CD4-positive, CD25-positive, alpha-beta regulatory T cell (primary cell): ENCODE data around the gene VASP. TPM values are rescaled to one million over a fixed set of nuclear protein-coding genes. Genes with fewer than 3 reads are reported as not detected.
A peak's percentile ranks its signal among the peaks of the same experiment; 100 is the strongest.

Source experiments
- ATAC-seq, 2 donors: fragments of 150-1000 bp; cut with Tn5 transposase; one replicate each; pipeline ENCODE4 v1.10.0; 2021; ENCODE audit warnings: low read depth in 2 of 2, moderate number of reproducible peaks in 2 of 2, moderate library complexity in 1 of 2
- DNase-seq, 3 donors: peaks; one replicate each; pipeline versions ENCODE4 v3.0.0 to v3.0.0-alpha.2; 2012 to 2022; ENCODE audit warnings: mixed read lengths in 1 of 3
- H3K27ac ChIP-seq: one replicate; pipeline ENCODE4 v1.7.0; 2013; ENCODE audit warnings: mild to moderate bottlenecking, low read length; ENCODE audit not compliant: insufficient read depth, poor library complexity, severe bottlenecking
- H3K27me3 ChIP-seq: one replicate; pipeline ENCODE4 v1.7.0; 2013; ENCODE audit warnings: low read length; ENCODE audit not compliant: control insufficient read depth, insufficient read depth
- H3K36me3 ChIP-seq: one replicate; pipeline ENCODE4 v1.7.0; 2013; ENCODE audit warnings: mild to moderate bottlenecking, low read length, moderate library complexity; ENCODE audit not compliant: control insufficient read depth, insufficient read depth
- H3K4me1 ChIP-seq: 2 replicates; pipeline ENCODE4 v1.7.0; 2013; ENCODE audit warnings: mild to moderate bottlenecking, low read length; ENCODE audit not compliant: insufficient read depth, control insufficient read depth, poor library complexity, severe bottlenecking
- H3K4me3 ChIP-seq: one replicate; pipeline ENCODE4 v1.7.0; 2013; ENCODE audit warnings: low read depth, mild to moderate bottlenecking, low read length, moderate library complexity
- H3K9me3 ChIP-seq, 2 experiments: 1 replicate in 1 of 2; 2 replicates in 1 of 2; pipeline ENCODE4 v1.7.0; 2013; ENCODE audit warnings: low read length in 2 of 2, mild to moderate bottlenecking in 1 of 2, moderate library complexity in 1 of 2; ENCODE audit not compliant: control insufficient read depth in 2 of 2
- H3K27ac Mint-ChIP-seq, 3 donors: one replicate each; pipeline ENCODE4 v1.8.0; 2020 to 2022; ENCODE audit warnings: mild to moderate bottlenecking in 3 of 3, mixed read lengths in 3 of 3, moderate library complexity in 2 of 3
- H3K27me3 Mint-ChIP-seq: one replicate; pipeline ENCODE4 v1.8.0; 2022; ENCODE audit warnings: mild to moderate bottlenecking, mixed read lengths
- H3K36me3 Mint-ChIP-seq: one replicate; pipeline ENCODE4 v1.8.0; 2020; ENCODE audit warnings: mixed read lengths
- H3K4me1 Mint-ChIP-seq, 4 donors: one replicate each; pipeline ENCODE4 v1.8.0; 2020 to 2022; ENCODE audit warnings: mixed read lengths in 4 of 4, mild to moderate bottlenecking in 1 of 4
- H3K4me3 Mint-ChIP-seq, 4 donors: one replicate each; pipeline ENCODE4 v1.8.0; 2020 to 2022; ENCODE audit warnings: mild to moderate bottlenecking in 4 of 4, mixed read lengths in 4 of 4, moderate library complexity in 3 of 4
- H3K9me3 Mint-ChIP-seq, 7 donors: one replicate each; pipeline ENCODE4 v1.8.0; 2020 to 2022; ENCODE audit warnings: mixed read lengths in 7 of 7, mild to moderate bottlenecking in 3 of 7, moderate library complexity in 2 of 7
- polyA plus RNA-seq, 4 donors: library from polyadenylated mRNA; unstranded; fragments of 300-500 nt; fragmentation: Illumina TruSeq; gene quantifications; one replicate each; pipeline ENCODE4 v1.2.3, GENCODE V29; 2021
- total RNA-seq: library from RNA; stranded (reverse); gene quantifications from one replicate; pipeline ENCODE4 v1.2.3, GENCODE V29; 2022

VASP gene
- total and polyA plus RNA-seq, 5 donors from 2014 or later = 40.3 to 115 (median 50.5) TPM

- H3K9me3 Mint-ChIP-seq = no peaks in the 10 kb centered on the region
- DNase-seq (no peak), ATAC-seq (no peak)
- H3K4me1 ChIP-seq = no peaks in the 10 kb centered on the region
- no peaks in the 10 kb centered on the region for H3K27me3 Mint-ChIP-seq
- no peaks in the 10 kb centered on the region for H3K27me3 ChIP-seq
- no peak overlapping the region for H3K27ac Mint-ChIP-seq
- no peak overlapping the region for H3K4me3 Mint-ChIP-seq
- no peak overlapping the region for H3K4me3 ChIP-seq
- H3K36me3 ChIP-seq = no peaks in the 10 kb centered on the region
- peaks cover 9 to 14% (median 11%) of the 10 kb centered on the region in 4 donors for H3K4me1 Mint-ChIP-seq
- no peak overlapping the region for H3K27ac ChIP-seq
- no peaks in the 10 kb centered on the region for H3K9me3 ChIP-seq
- peaks cover 7% of the 10 kb centered on the region for H3K36me3 Mint-ChIP-seq
Observed at GRCh38 chr19:45571457-45572220, 64.4 kb downstream of the VASP start.

- Mint-ChIP-seq H3K27me3 (no peaks in the 10 kb centered on the region), H3K4me1 (peaks cover 6 to 14% (median 9%) of the 10 kb centered on the region in 4 donors), H3K4me3 (no peak overlapping the region), H3K27ac (peak overlapping the region in 1 of 3 donors; percentile 53), H3K9me3 (no peaks in the 10 kb centered on the region), H3K36me3 (peaks cover 7% of the 10 kb centered on the region)
- Histone ChIP-seq H3K36me3 (no peaks in the 10 kb centered on the region), H3K27me3 (no peaks in the 10 kb centered on the region), H3K27ac (no peak overlapping the region), H3K4me1 (no peaks in the 10 kb centered on the region), H3K4me3 (no peak overlapping the region), H3K9me3 (no peaks in the 10 kb centered on the region)
- DNase-seq = no peak
- ATAC-seq = no peak
Observed at GRCh38 chr19:45574526-45574925, 67.2 kb downstream of the VASP start.

DNA sequence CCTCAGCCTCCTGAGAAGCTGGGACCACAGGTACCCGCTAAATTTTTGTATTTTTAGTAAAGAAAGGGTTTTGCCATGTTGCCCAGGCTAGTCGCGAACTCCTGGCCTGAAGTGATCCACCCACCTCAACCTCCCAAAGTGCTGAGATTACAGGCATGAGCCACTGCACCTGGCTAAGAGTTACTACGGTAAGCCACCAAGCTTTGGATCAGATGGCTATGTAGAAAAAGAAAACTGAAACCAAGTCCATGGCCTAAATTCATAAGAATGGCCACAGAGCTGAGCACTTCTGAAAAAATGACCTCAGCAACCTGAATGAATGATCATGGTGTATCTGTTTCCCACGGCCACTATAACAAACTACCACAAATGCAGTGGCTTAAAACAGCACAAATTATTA lies 67.9 kb downstream of the VASP start:
- H3K27ac Mint-ChIP-seq = no peak overlapping the region
- peaks cover 4% of the 10 kb centered on the region for H3K36me3 Mint-ChIP-seq
- no peaks in the 10 kb centered on the region for H3K27me3 Mint-ChIP-seq
- H3K27me3 ChIP-seq = no peaks in the 10 kb centered on the region
- no peak overlapping the region for H3K4me3 Mint-ChIP-seq
- no peaks in the 10 kb centered on the region for H3K36me3 ChIP-seq
- H3K9me3 ChIP-seq = no peaks in the 10 kb centered on the region
- no peak overlapping the region for H3K27ac ChIP-seq
- no peak overlapping the region for H3K4me3 ChIP-seq
- H3K4me1 Mint-ChIP-seq = peaks cover 0 to 7% (median 3%) of the 10 kb centered on the region in 4 donors
- H3K4me1 ChIP-seq = no peaks in the 10 kb centered on the region
- no peak for DNase-seq
- no peak for ATAC-seq
- no peaks in the 10 kb centered on the region for H3K9me3 Mint-ChIP-seq

Other genes starting within 250 kb of the VASP start
- not detected for gene CKM, start 184.6 kb upstream of the VASP start, total RNA-seq
- gene CKM, start 184.6 kb upstream of the VASP start, polyA plus RNA-seq = not detected
- gene KLC3, start 166.7 kb upstream of the VASP start, total RNA-seq = 0.54 TPM
- gene KLC3, start 166.7 kb upstream of the VASP start, polyA plus RNA-seq = not detected
- gene ERCC2, start 136.9 kb upstream of the VASP start, total RNA-seq = 15.5 TPM
- gene ERCC2, start 136.9 kb upstream of the VASP start, polyA plus RNA-seq = 1 to 10 TPM; 4.4 to 7.5 (median 6.4) TPM
- gene PPP1R13L, start 102.4 kb upstream of the VASP start, total RNA-seq = 7.4 TPM
- under 1 TPM; 0.17 to 0.94 (median 0.57) TPM for gene PPP1R13L, start 102.4 kb upstream of the VASP start, polyA plus RNA-seq
- gene POLR1G, start 100.8 kb upstream of the VASP start, total RNA-seq = 2.1 TPM
- 1 to 10 TPM; 1.6 to 3.6 (median 2.4) TPM for gene POLR1G, start 100.8 kb upstream of the VASP start, polyA plus RNA-seq
- 30.5 TPM for gene ERCC1, start 83.6 kb upstream of the VASP start, total RNA-seq
- gene ERCC1, start 83.6 kb upstream of the VASP start, polyA plus RNA-seq = 10 to 100 TPM; 25.9 to 28.7 (median 26.3) TPM
- gene FOSB, start 39.5 kb upstream of the VASP start, total RNA-seq = 731 TPM
- gene FOSB, start 39.5 kb upstream of the VASP start, polyA plus RNA-seq = 10 to 100 TPM in 2 of 4 donors, 1 to 10 TPM in 2; 5.2 to 12.7 (median 9.6) TPM
- 1.5 TPM for gene RTN2, start 10.4 kb upstream of the VASP start, total RNA-seq
- under 1 TPM; 0.09 to 0.88 (median 0.28) TPM for gene RTN2, start 10.4 kb upstream of the VASP start, polyA plus RNA-seq
- 2.3 TPM for gene PPM1N, start 9.0 kb upstream of the VASP start, total RNA-seq
- gene PPM1N, start 9.0 kb upstream of the VASP start, polyA plus RNA-seq = 1 to 10 TPM; 2.5 to 6.7 (median 3.7) TPM
- gene OPA3, start 77.3 kb downstream of the VASP start, total RNA-seq = 7.3 TPM
- gene OPA3, start 77.3 kb downstream of the VASP start, polyA plus RNA-seq = 1 to 10 TPM; 4.7 to 8.2 (median 5.9) TPM
- gene GPR4, start 94.7 kb downstream of the VASP start, total RNA-seq = not detected
- gene GPR4, start 94.7 kb downstream of the VASP start, polyA plus RNA-seq = not detected
- gene EML2, start 131.9 kb downstream of the VASP start, total RNA-seq = 90.0 TPM
- gene EML2, start 131.9 kb downstream of the VASP start, polyA plus RNA-seq = 10 to 100 TPM; 15.1 to 23.8 (median 18.3) TPM
- gene GIPR, start 160.7 kb downstream of the VASP start, total RNA-seq = 9.3 TPM
- under 1 TPM in 3 of 4 donors, not detected in 1; 0.15 to 0.19 (median 0.17) TPM for gene GIPR, start 160.7 kb downstream of the VASP start, polyA plus RNA-seq
- 271 TPM for gene SNRPD2, start 184.5 kb downstream of the VASP start, total RNA-seq
- 1,000 to 10,000 TPM; 1,054 to 1,255 (median 1,105) TPM for gene SNRPD2, start 184.5 kb downstream of the VASP start, polyA plus RNA-seq
- gene QPCTL, start 185.2 kb downstream of the VASP start, total RNA-seq = 10.0 TPM
- 1 to 10 TPM in 1 of 4 donors, under 1 TPM in 3; 0.37 to 1.1 (median 0.52) TPM for gene QPCTL, start 185.2 kb downstream of the VASP start, polyA plus RNA-seq
- gene FBXO46, start 223.4 kb downstream of the VASP start, total RNA-seq = 26.5 TPM
- 10 to 100 TPM in 3 of 4 donors, 1 to 10 TPM in 1; 8.0 to 12.0 (median 10.5) TPM for gene FBXO46, start 223.4 kb downstream of the VASP start, polyA plus RNA-seq
- not detected for gene MEIOSIN, start 226.0 kb downstream of the VASP start, total RNA-seq
- gene MEIOSIN, start 226.0 kb downstream of the VASP start, polyA plus RNA-seq = not detected